Heart left ventricle (tissue), 16 donors: ENCODE results near the gene NPL. TPM values are rescaled to one million over a fixed set of nuclear protein-coding genes. Genes with fewer than 3 reads are reported as not detected.

Experiments
- ATAC-seq, 4 donors: fragments of 200-7000 bp; cut with Tn5 transposase; one replicate each; pipeline ENCODE4 v1.9.1; 2020 to 2022; ENCODE audit warnings: moderate library complexity in 4 of 4, mild to moderate bottlenecking in 3 of 4, moderate number of reproducible peaks in 1 of 4
- DNase-seq, 5 donors: peaks; one replicate each; pipeline ENCODE4 v3.0.0-alpha.2; 2020
- H3K27ac ChIP-seq, 12 donors: fragments of 200-600 bp; sonication (generic) in 4 of 12; one replicate each; pipeline versions ENCODE4 v1.5.0 to v1.8.0; 2016 to 2022; ENCODE audit warnings: mild to moderate bottlenecking in 2 of 12
- H3K27me3 ChIP-seq, 9 donors: fragments of 200-600 bp; sonication (generic) in 2 of 9; one replicate each; pipeline versions ENCODE4 v1.5.1 to v1.8.0; 2016 to 2022; ENCODE audit warnings: mild to moderate bottlenecking in 3 of 9
- H3K36me3 ChIP-seq, 9 donors: fragments of 200-600 bp; sonication (generic) in 2 of 9; one replicate each; pipeline versions ENCODE4 v1.5.0 to v1.8.0; 2018 to 2022; ENCODE audit warnings: mild to moderate bottlenecking in 2 of 9
- H3K4me1 ChIP-seq, 12 donors: fragments of 200-600 bp; sonication (generic) in 4 of 12; one replicate each; pipeline versions ENCODE4 v1.5.0 to v1.8.0; 2016 to 2022; ENCODE audit warnings: mild to moderate bottlenecking in 3 of 12
- H3K4me3 ChIP-seq, 12 donors: fragments of 200-600 bp; sonication (generic) in 4 of 12; one replicate each; pipeline versions ENCODE4 v1.5.0 to v1.8.0; 2017 to 2022; ENCODE audit warnings: mild to moderate bottlenecking in 9 of 12, moderate library complexity in 4 of 12
- H3K9me3 ChIP-seq, 12 donors: fragments of 200-600 bp; sonication (generic) in 4 of 12; one replicate each; pipeline versions ENCODE4 v1.5.0 to v1.8.0; 2016 to 2022; ENCODE audit warnings: mild to moderate bottlenecking in 1 of 12
- POLR2A ChIP-seq, 2 donors: fragments of 450-650 bp; IDR thresholded peaks; one replicate each; pipeline ENCODE4 v1.6.1; 2017; ENCODE audit warnings: antibody characterized with exemption in 2 of 2, mild to moderate bottlenecking in 2 of 2, moderate library complexity in 2 of 2
- WGBS, 4 donors: extraction: QIAGEN DNeasy Blood & Tissue Kit in 2 of 4; methylation state at CpG; one replicate each; pipeline versions ENCODE4 v1.1.5 to v1.1.7; 2013 to 2018; 5-methylcytosine and 5-hydroxymethylcytosine counted together
- intact Hi-C, 10 donors: fragments of 100-400 bp; cut with DNase I; formaldehyde crosslinking; loops; one replicate each; pipeline versions ENCODE4 v1.11.1 to v1.14.2; 2022
- polyA plus RNA-seq, 2 donors: library from polyadenylated mRNA; stranded (reverse); fragments of 200-250 nt; gene quantifications; one replicate each; pipeline ENCODE4 v1.2.3, GENCODE V29; 2013
- total RNA-seq, 9 donors: library from RNA; depleted of rRNA in 2 of 9; stranded (reverse); fragments of >200 nt in 2 of 9; fragmentation: NEBNext Ultra II Directional in 3 of 9; extraction: Animal tissue kit (Norgen Biotek cat#: 25700) in 3 of 9; gene quantifications; one replicate each; pipeline versions ENCODE4 v1.1.0 to v1.2.4, GENCODE V29; 2016 to 2023
- TF ChIP-seq, protein P1 (sequence below), 12 donors: fragments of 200-600 bp; sonication (generic) in 4 of 12; IDR thresholded peaks; one replicate each; pipeline versions ENCODE4 v1.5.0 to v1.8.0; 2018 to 2022; ENCODE audit warnings: antibody characterized with exemption in 12 of 12, mild to moderate bottlenecking in 5 of 12
- donor health status: ischemic (EF 13 %, LVEDD 7.1; RV severe dilation, severe dysfunction).
- donor health status: healthy with polysubstance abuse.
- donor health status: DM: no; HTN: yes; CAD: no.
- donor health status: DM: no; HTN: no; CAD: no.
- donor health status: ischemic (EF 25% LVEDD 6.9; RV normal size, moderate dysfunction).
- donor health status: ischemic (EF 25% LVEDD 5.7; RV mildly dilated, moderate dysfunction).
- donor health status: healthy.
- donor health status: DM: yes; HTN: yes; CAD: no.
- donor health status: ischemic (EF 35%, LVEDD 5.7; RV mildly dilated, moderate dysfunction).
- donor health status: nonischemic (EF 11% LVEDD 7.7; RV severe dilation, severe dysfunction).
- donor health status: DM: yes; HTN: yes; CAD: no.
- donor health status: PGD.
- donor health status: ischemic (EF 29% LVEDD 5.4; RV normal size, mild dysfunction).
- donor health status: nonischemic (EF 23%, LVEDD 6.1; RV moderate dilation, normal function).

Gene NPL
- total and polyA plus RNA-seq, 11 donors = 1.4 to 62.7 (median 2.9) TPM

DNA sequence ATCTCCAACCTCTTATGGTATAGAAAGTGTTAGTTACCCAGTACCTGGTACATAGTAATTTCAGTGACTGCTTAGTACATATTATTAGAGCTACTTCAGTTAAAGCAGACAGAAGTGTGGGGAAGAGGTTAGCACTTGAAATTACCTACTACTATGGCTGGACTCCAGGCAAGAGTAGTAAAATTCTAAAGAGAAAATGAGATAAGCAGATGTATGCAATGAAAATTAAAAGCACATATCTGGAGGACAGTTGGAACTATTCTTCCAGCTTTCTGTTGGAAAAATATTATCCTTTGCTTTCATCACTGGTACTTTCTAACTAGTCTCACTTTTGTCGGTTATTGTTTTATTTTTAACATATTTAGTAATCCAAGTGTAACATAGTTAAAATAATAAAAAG, 73.3 kb downstream of the NPL start:
- no peak overlapping the region for H3K27ac ChIP-seq
- TF ChIP-seq, protein P1, sequence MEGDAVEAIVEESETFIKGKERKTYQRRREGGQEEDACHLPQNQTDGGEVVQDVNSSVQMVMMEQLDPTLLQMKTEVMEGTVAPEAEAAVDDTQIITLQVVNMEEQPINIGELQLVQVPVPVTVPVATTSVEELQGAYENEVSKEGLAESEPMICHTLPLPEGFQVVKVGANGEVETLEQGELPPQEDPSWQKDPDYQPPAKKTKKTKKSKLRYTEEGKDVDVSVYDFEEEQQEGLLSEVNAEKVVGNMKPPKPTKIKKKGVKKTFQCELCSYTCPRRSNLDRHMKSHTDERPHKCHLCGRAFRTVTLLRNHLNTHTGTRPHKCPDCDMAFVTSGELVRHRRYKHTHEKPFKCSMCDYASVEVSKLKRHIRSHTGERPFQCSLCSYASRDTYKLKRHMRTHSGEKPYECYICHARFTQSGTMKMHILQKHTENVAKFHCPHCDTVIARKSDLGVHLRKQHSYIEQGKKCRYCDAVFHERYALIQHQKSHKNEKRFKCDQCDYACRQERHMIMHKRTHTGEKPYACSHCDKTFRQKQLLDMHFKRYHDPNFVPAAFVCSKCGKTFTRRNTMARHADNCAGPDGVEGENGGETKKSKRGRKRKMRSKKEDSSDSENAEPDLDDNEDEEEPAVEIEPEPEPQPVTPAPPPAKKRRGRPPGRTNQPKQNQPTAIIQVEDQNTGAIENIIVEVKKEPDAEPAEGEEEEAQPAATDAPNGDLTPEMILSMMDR (IDR thresholded peaks at IDR 0.05) = no peak
- no peak for TF ChIP-seq POLR2A (IDR thresholded peaks at IDR 0.05)
- no peaks in the 10 kb centered on the region for H3K27me3 ChIP-seq
- H3K9me3 ChIP-seq = no peaks in the 10 kb centered on the region
- intact Hi-C loops = loop anchor here in 1 of 10 donors (10.0 kb wide), 1 partner anchor 272 kb away; no protein-coding TSS in a partner anchor
- no peak overlapping the region for H3K4me3 ChIP-seq
- no peaks in the 10 kb centered on the region for H3K4me1 ChIP-seq
- H3K36me3 ChIP-seq = peaks cover 6 to 100% (median 100%) of the 10 kb centered on the region in 9 donors
- no peak for DNase-seq
- ATAC-seq = no peak
- 83 to 93% (median 89%) methylated on average over 1 of the region's 1 CpG for whole genome bisulfite sequencing, 4 donors

DNA sequence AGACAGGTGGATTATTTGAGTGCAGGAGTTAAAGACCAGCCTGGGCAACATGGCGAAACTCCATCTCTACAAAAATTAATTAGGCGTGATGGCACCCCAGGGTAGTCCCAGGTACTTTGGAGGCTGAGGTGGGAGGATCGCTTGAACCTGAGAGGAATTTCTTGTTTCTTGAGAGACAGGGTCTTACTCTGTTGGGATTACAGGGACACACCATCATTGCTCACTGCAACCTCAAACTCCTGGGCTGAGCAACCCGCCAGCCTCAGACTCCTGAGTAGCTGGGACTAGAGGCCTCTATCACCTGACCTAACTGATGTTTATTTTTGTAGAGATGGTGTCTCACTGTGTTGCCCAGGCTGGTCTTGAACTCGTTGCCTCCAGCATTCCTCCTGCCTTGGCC, 74.4 kb downstream of the NPL start:
- Histone ChIP-seq H3K4me1 (no peaks in the 10 kb centered on the region), H3K4me3 (no peak overlapping the region), H3K27ac (no peak overlapping the region), H3K9me3 (no peaks in the 10 kb centered on the region), H3K36me3 (peaks cover 4 to 100% (median 100%) of the 10 kb centered on the region in 9 donors), H3K27me3 (no peaks in the 10 kb centered on the region)
- DNase-seq (no peak), ATAC-seq (no peak)
- 93 to 96% (median 95%) methylated on average over 5 of the region's 5 CpGs for WGBS, 4 donors
- intact Hi-C loops = loop anchor here in 1 of 10 donors (10.0 kb wide), 1 partner anchor 271 kb away; no protein-coding TSS in a partner anchor
- TF ChIP-seq, protein P1 (IDR thresholded peaks at IDR 0.05) = no peak
- TF ChIP-seq POLR2A (IDR thresholded peaks at IDR 0.05) = no peak

GRCh38 chr1:182867861-182868260, 78.3 kb downstream of the NPL start:
- Histone ChIP-seq H3K36me3 (peaks cover 0 to 100% (median 100%) of the 10 kb centered on the region in 9 donors), H3K4me3 (no peak overlapping the region), H3K9me3 (no peaks in the 10 kb centered on the region), H3K27me3 (no peaks in the 10 kb centered on the region), H3K27ac (no peak overlapping the region), H3K4me1 (no peaks in the 10 kb centered on the region)
- TF ChIP-seq, protein P1 (IDR thresholded peaks at IDR 0.05) = no peak
- TF ChIP-seq POLR2A (IDR thresholded peaks at IDR 0.05) = no peak
- no peak for DNase-seq
- no peak for ATAC-seq
- intact Hi-C loops = loop anchor here in 1 of 10 donors (10.0 kb wide), 1 partner anchor 267 kb away; no protein-coding TSS in a partner anchor

DNA sequence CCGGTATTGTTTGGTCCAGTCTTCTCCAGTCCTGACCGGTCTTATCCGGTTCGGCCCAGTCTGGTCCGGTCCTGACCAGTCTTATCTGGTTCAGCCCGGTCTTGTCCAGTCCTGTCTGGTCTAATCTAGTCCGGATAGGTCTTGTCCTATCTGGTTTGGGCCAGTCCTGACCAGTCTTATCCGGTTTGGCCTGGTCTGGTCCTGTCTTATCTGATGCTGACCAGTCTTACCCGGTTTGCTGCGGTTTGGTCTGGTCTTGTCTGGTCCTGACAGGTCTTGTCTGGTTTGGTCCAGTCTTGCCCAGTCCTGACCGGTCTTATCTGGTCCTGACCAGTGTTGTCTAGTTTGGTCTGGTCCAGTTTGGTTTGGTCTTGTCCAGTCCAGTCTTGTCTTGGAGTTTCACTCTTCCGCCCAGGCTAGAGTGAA, 79.7 kb downstream of the NPL start:
- intact Hi-C loops = loop anchor here in 1 of 10 donors (10.0 kb wide), 1 partner anchor 266 kb away; no protein-coding TSS in a partner anchor
- H3K4me1 ChIP-seq = no peaks in the 10 kb centered on the region
- ATAC-seq (peak in 2 of 4 donors; percentile 7 to 39), DNase-seq (no peak)
- H3K27ac ChIP-seq = no peak overlapping the region
- no peaks in the 10 kb centered on the region for H3K9me3 ChIP-seq
- no peaks in the 10 kb centered on the region for H3K27me3 ChIP-seq
- H3K4me3 ChIP-seq = no peak overlapping the region
- TF ChIP-seq POLR2A (IDR thresholded peaks at IDR 0.05) = no peak
- TF ChIP-seq, protein P1 (IDR thresholded peaks at IDR 0.05) = no peak
- 95 to 98% (median 97%) methylated on average over 12 of the region's 12 CpGs for WGBS, 4 donors
- H3K36me3 ChIP-seq = peaks cover 0 to 100% (median 100%) of the 10 kb centered on the region in 9 donors
